Thyroid gland (tissue), 4 donors: ENCODE measurements around the gene KLHL25.

Source experiments
- CTCF ChIP-seq, 6 experiments: fragments of 200-600 bp in 3 of 6; fragments of 450-650 bp in 3 of 6; sonication (generic) in 3 of 6; IDR thresholded peaks; one replicate each; pipeline ENCODE4 v1.5.1; 2016 to 2019; ENCODE audit warnings: antibody characterized with exemption in 6 of 6, mild to moderate bottlenecking in 2 of 6, inconsistent platforms in 1 of 6, moderate library complexity in 1 of 6
- POLR2A ChIP-seq, 2 donors: fragments of 450-650 bp; IDR thresholded peaks; one replicate each; pipeline ENCODE4 v1.6.1; 2017; ENCODE audit warnings: antibody characterized with exemption in 2 of 2, mild to moderate bottlenecking in 2 of 2, moderate library complexity in 1 of 2

GRCh38 chr15:85749261-85750151 is 45.2 kb downstream of the KLHL25 start:
- no peak for TF ChIP-seq CTCF (IDR thresholded peaks at IDR 0.05)
- TF ChIP-seq POLR2A (IDR thresholded peaks at IDR 0.05), result no peak
